Right cardiac atrium (tissue), 5 donors: Measurements from ENCODE around the gene PTTG1IP. TPM values are rescaled to one million over a fixed set of nuclear protein-coding genes. Genes with fewer than 3 reads are reported as not detected.

Experiments
- ATAC-seq, 2 donors: fragments of 200-7000 bp; cut with Tn5 transposase; one replicate each; pipeline versions ENCODE4 v1.8.0 to v1.9.1; 2020; ENCODE audit warnings: moderate library complexity in 2 of 2, mild to moderate bottlenecking in 1 of 2
- DNase-seq, 3 donors: peaks; one replicate each; pipeline ENCODE4 v3.0.0-alpha.2; 2020
- H3K27ac ChIP-seq: one replicate; pipeline ENCODE4 v1.5.1; 2013; ENCODE audit warnings: mild to moderate bottlenecking, low read length, control low read depth, moderate library complexity
- H3K27me3 ChIP-seq: one replicate; pipeline ENCODE4 v1.6.1; 2013; ENCODE audit not compliant: control insufficient read depth, insufficient read depth
- H3K4me1 ChIP-seq: one replicate; pipeline ENCODE4 v1.6.1; 2013; ENCODE audit warnings: low read length; ENCODE audit not compliant: control insufficient read depth, insufficient read depth
- H3K4me3 ChIP-seq: one replicate; pipeline ENCODE4 v1.5.1; 2013; ENCODE audit warnings: low read length, control low read depth
- H3K9me3 ChIP-seq: one replicate; pipeline ENCODE4 v1.6.1; 2013; ENCODE audit warnings: low read length; ENCODE audit not compliant: control insufficient read depth
- WGBS: extraction: QIAGEN DNeasy Blood & Tissue Kit; methylation state at CpG from one replicate; pipeline ENCODE4 v1.1.7; 2013; 5-methylcytosine and 5-hydroxymethylcytosine counted together
- intact Hi-C, 4 donors: fragments of 100-400 bp; cut with DNase I; formaldehyde crosslinking; loops; one replicate each; pipeline versions ENCODE4 v1.11.0 to v1.14.0; 2022 to 2023
- long read RNA-seq, 4 donors: library from polyadenylated mRNA; unstranded; transcript quantifications; one replicate each; pipeline ENCODE4 v2.0.0, GENCODE V29; 2020 to 2021
- polyA plus RNA-seq: library from polyadenylated mRNA; stranded (reverse); fragments of 200-250 nt; gene quantifications from one replicate; pipeline ENCODE4 v1.2.3, GENCODE V29; 2013
- total RNA-seq, 4 donors: library from RNA; stranded (reverse); fragmentation: NEBNext Ultra II Directional; extraction: Animal tissue kit (Norgen Biotek cat#: 25700); gene quantifications; one replicate each; pipeline ENCODE4 v1.2.1, GENCODE V29; 2021
- donor health status: healthy with polysubstance abuse.
- donor health status: DM: no; HTN: yes; CAD: no.
- donor health status: DM: no; HTN: no; CAD: no.
- donor health status: DM: no; HTN: yes; CAD: no; lungs with severe emphysema.
- donor health status: DM: yes; HTN: yes; CAD: no.

Gene PTTG1IP
- 100 to 1,000 TPM; 192 to 206 (median 197) TPM for total RNA-seq
- 172 TPM for polyA plus RNA-seq
- long read RNA-seq, donor 1, transcript PTTG1IP-201 (6 exons, 2,760 nt), result major isoform, 675 of 806 reads
- long read RNA-seq, donor 1, transcript PTTG1IP-203 (4 exons, 2,413 nt), result minor isoform, 5 of 806 reads
- long read RNA-seq, donor 1, partial matches to known transcripts, result 32 of 806 reads
- long read RNA-seq, donor 1, other reads (novel, unspliced or antisense), result 94 of 806 reads
- long read RNA-seq, donor 2, transcript PTTG1IP-201 (6 exons, 2,760 nt), result major isoform, 236 of 288 reads
- long read RNA-seq, donor 2, partial matches to known transcripts, result 16 of 288 reads
- long read RNA-seq, donor 2, other reads (novel, unspliced or antisense), result 35 of 288 reads
- long read RNA-seq, donor 3, transcript PTTG1IP-201 (6 exons, 2,760 nt), result major isoform, 1,433 of 1,701 reads
- long read RNA-seq, donor 3, partial matches to known transcripts, result 115 of 1,701 reads
- long read RNA-seq, donor 3, other reads (novel, unspliced or antisense), result 151 of 1,701 reads
- long read RNA-seq, donor 4, transcript PTTG1IP-201 (6 exons, 2,760 nt), result major isoform, 260 of 343 reads
- long read RNA-seq, donor 4, partial matches to known transcripts, result 31 of 343 reads
- long read RNA-seq, donor 4, other reads (novel, unspliced or antisense), result 51 of 343 reads

GRCh38 chr21:44873356-44874239 is at the start of gene PTTG1IP:
TSS of gene PTTG1IP (minus strand) at chr21:44873690. CDS start at chr21:44873616, 74 bp downstream.
- Histone ChIP-seq H3K27me3 (no peaks in the 10 kb centered on the region), H3K4me3 (peak within 1 kb of the TSS; percentile 59), H3K4me1 (peaks cover 8% of the 10 kb centered on the region), H3K9me3 (no peaks in the 10 kb centered on the region), H3K27ac (peak within 1 kb of the TSS; percentile 78)
- intact Hi-C loops, result loop anchor here (5.0 to 10.0 kb wide), 3 partner anchors 56 to 71 kb away; partner anchors contain the start of genes SUMO3 (in 2 of the 4) and UBE2G2 (in 2 of the 4)
- ATAC-seq, result peak; percentile 82 to 88
- DNase-seq, result peak; percentile 99 to 100 (median 100)
- under 1% methylated on average over 123 of the region's 123 CpGs for WGBS

- 71% methylated on average over 5 of the region's 5 CpGs for WGBS
- no peak overlapping the region for H3K4me3 ChIP-seq
- H3K27me3 ChIP-seq, result no peaks in the 10 kb centered on the region
- no peak overlapping the region for H3K27ac ChIP-seq
- ATAC-seq, result no peak
- intact Hi-C loops, result no loop called here
- no peaks in the 10 kb centered on the region for H3K4me1 ChIP-seq
- DNase-seq, result no peak
- H3K9me3 ChIP-seq, result no peaks in the 10 kb centered on the region
Measured at GRCh38 chr21:44921928-44922327, 48.4 kb upstream of the PTTG1IP start.

GRCh38 chr21:44920694-44921604 is 47.5 kb upstream of the PTTG1IP start, which contains the start of gene ITGB2:
TSS of gene ITGB2 (minus strand) at chr21:44920899. CDS start at chr21:44910782, 10,117 bp downstream.
- WGBS, result 44% methylated on average over 29 of the region's 29 CpGs
- DNase-seq, result peak; percentile 54 to 86 (median 83)
- intact Hi-C loops, result no loop called here
- H3K9me3 ChIP-seq, result no peaks in the 10 kb centered on the region
- peak within 1 kb of the TSS; percentile 6 for H3K4me3 ChIP-seq
- no peaks in the 10 kb centered on the region for H3K27me3 ChIP-seq
- H3K27ac ChIP-seq, result no peak within 1 kb of the TSS
- H3K4me1 ChIP-seq, result no peaks in the 10 kb centered on the region
- ATAC-seq, result peak; percentile 63 to 66

- H3K27me3 ChIP-seq, result no peaks in the 10 kb centered on the region
- peak in 2 of 3 donors; percentile 47 to 63 for DNase-seq
- peak overlapping the region; percentile 6 for H3K4me3 ChIP-seq
- 58% methylated on average over 28 of the region's 28 CpGs for WGBS
- H3K27ac ChIP-seq, result no peak overlapping the region
- intact Hi-C loops, result no loop called here
- no peaks in the 10 kb centered on the region for H3K4me1 ChIP-seq
- ATAC-seq, result peak; percentile 24 to 36
- no peaks in the 10 kb centered on the region for H3K9me3 ChIP-seq
Measured at GRCh38 chr21:44919913-44920693, 46.6 kb upstream of the PTTG1IP start.

GRCh38 chr21:44919111-44919912 is 45.8 kb upstream of the PTTG1IP start:
- Histone ChIP-seq H3K4me1 (no peaks in the 10 kb centered on the region), H3K9me3 (no peaks in the 10 kb centered on the region), H3K27ac (no peak overlapping the region), H3K4me3 (peak overlapping the region; percentile 6), H3K27me3 (no peaks in the 10 kb centered on the region)
- 40% methylated on average over 22 of the region's 26 CpGs for WGBS
- intact Hi-C loops, result no loop called here
- DNase-seq, result peak in 2 of 3 donors; percentile 64 to 68
- ATAC-seq, result peak in 1 of 2 donors; percentile 15

GRCh38 chr21:44918581-44919033 is 45.1 kb upstream of the PTTG1IP start:
- intact Hi-C loops, result no loop called here
- ATAC-seq (no peak), DNase-seq (peak in 2 of 3 donors; percentile 22 to 28)
- H3K9me3 ChIP-seq, result no peaks in the 10 kb centered on the region
- 46% methylated on average over 13 of the region's 13 CpGs for WGBS
- no peaks in the 10 kb centered on the region for H3K27me3 ChIP-seq
- H3K27ac ChIP-seq, result no peak overlapping the region
- no peaks in the 10 kb centered on the region for H3K4me1 ChIP-seq
- no peak overlapping the region for H3K4me3 ChIP-seq

- ATAC-seq, result no peak
- intact Hi-C loops, result no loop called here
- H3K4me1 ChIP-seq, result no peaks in the 10 kb centered on the region
- 73% methylated on average over 12 of the region's 12 CpGs for WGBS
- no peaks in the 10 kb centered on the region for H3K9me3 ChIP-seq
- no peak overlapping the region for H3K27ac ChIP-seq
- DNase-seq, result peak in 2 of 3 donors; percentile 38 to 48
- no peak overlapping the region for H3K4me3 ChIP-seq
- H3K27me3 ChIP-seq, result no peaks in the 10 kb centered on the region
Measured at GRCh38 chr21:44918107-44918470, 44.6 kb upstream of the PTTG1IP start.

GRCh38 chr21:44917446-44918106 is 44.1 kb upstream of the PTTG1IP start:
- H3K4me3 ChIP-seq, result no peak overlapping the region

More at GRCh38 chr21:44917446-44918106, 44.1 kb upstream of the PTTG1IP start:
- ATAC-seq, result no peak
- no peaks in the 10 kb centered on the region for H3K9me3 ChIP-seq
- H3K4me1 ChIP-seq, result no peaks in the 10 kb centered on the region
- 83% methylated on average over 15 of the region's 15 CpGs for WGBS
- intact Hi-C loops, result no loop called here
- H3K27me3 ChIP-seq, result no peaks in the 10 kb centered on the region
- H3K27ac ChIP-seq, result no peak overlapping the region
- DNase-seq, result no peak
